ENCODE data around the gene DGKD.
"Not testable (repeated sequence)": the region's sequence is repeated elsewhere in the genome, so short reads cannot be mapped to it uniquely, and the experiment has no call there.

DGKD gene

GRCh38 chr2:233387667-233388528 lies 33.6 kb downstream of the DGKD start:
- Histone ChIP-seq H3K9ac (ENCODE audit: low read length) (no peak overlapping the region), H3K9me2 (replicated peaks; ENCODE audit: insufficient read depth, low read length) (no peaks in the 10 kb centered on the region), H3K9me3 (replicated peaks; ENCODE audit: insufficient read depth, low read length) (no peaks in the 10 kb centered on the region), H3K4me2 (ENCODE audit: low read depth, low read length) (no peak overlapping the region), H3K79me2 (ENCODE audit: low read length) (peaks cover 50% of the 10 kb centered on the region), H3F3A (ENCODE audit: insufficient read depth, low read length) (peaks cover 15% of the 10 kb centered on the region; the same call in 1 of the 2 replicates), H2AFZ (ENCODE audit: low read length) (no peak overlapping the region), H3K4me1 (ENCODE audit: low read length) (peaks cover 31% of the 10 kb centered on the region), H3K27me3 (replicated peaks; ENCODE audit: insufficient read depth, low read length) (no peaks in the 10 kb centered on the region), H4K20me1 (ENCODE audit: insufficient read depth, low read length) (no peaks in the 10 kb centered on the region), H3K4me3 (ENCODE audit: low read length) (no peak overlapping the region), H3K27ac (ENCODE audit: low read length) (no peak overlapping the region), H3K36me3 (replicated peaks; ENCODE audit: insufficient read depth, low read length) (no peaks in the 10 kb centered on the region)
- DNase-seq: no peak
- TF ChIP-seq CTCF (IDR thresholded peaks at IDR 0.05; ENCODE audit: low read length): no peak
- no peak for TF ChIP-seq EZH2 (optimal IDR thresholded peaks at IDR 0.05; ENCODE audit: low read depth, low read length)
- TF ChIP-seq EZH2phosphoT487 (IDR thresholded peaks at IDR 0.05; ENCODE audit: low read length): no peak

GRCh38 chr2:233389601-233390125 lies 35.4 kb downstream of the DGKD start:
- DNase-seq: no peak
- Histone ChIP-seq H3K27me3 (replicated peaks; ENCODE audit: insufficient read depth, low read length) (no peaks in the 10 kb centered on the region), H3K4me1 (ENCODE audit: low read length) (peaks cover 23% of the 10 kb centered on the region), H3K9me2 (replicated peaks; ENCODE audit: insufficient read depth, low read length) (no peaks in the 10 kb centered on the region), H3K9me3 (replicated peaks; ENCODE audit: insufficient read depth, low read length) (no peaks in the 10 kb centered on the region), H3K36me3 (replicated peaks; ENCODE audit: insufficient read depth, low read length) (no peaks in the 10 kb centered on the region), H2AFZ (ENCODE audit: low read length) (no peak overlapping the region), H3K4me2 (ENCODE audit: low read depth, low read length) (no peak overlapping the region), H3K9ac (ENCODE audit: low read length) (no peak overlapping the region), H3K79me2 (ENCODE audit: low read length) (peaks cover 32% of the 10 kb centered on the region), H3K4me3 (ENCODE audit: low read length) (no peak overlapping the region), H3F3A (ENCODE audit: insufficient read depth, low read length) (peaks cover 14% of the 10 kb centered on the region; the same call in 1 of the 2 replicates), H4K20me1 (ENCODE audit: insufficient read depth, low read length) (no peaks in the 10 kb centered on the region), H3K27ac (ENCODE audit: low read length) (no peak overlapping the region)
- TF ChIP-seq EZH2 (optimal IDR thresholded peaks at IDR 0.05; ENCODE audit: low read depth, low read length) (no peak), EZH2phosphoT487 (IDR thresholded peaks at IDR 0.05; ENCODE audit: low read length) (no peak), CTCF (IDR thresholded peaks at IDR 0.05; ENCODE audit: low read length) (no peak)

- Histone ChIP-seq H4K20me1 (ENCODE audit: insufficient read depth, low read length) (no peaks in the 10 kb centered on the region), H3K9me3 (replicated peaks; ENCODE audit: insufficient read depth, low read length) (no peaks in the 10 kb centered on the region), H3K36me3 (replicated peaks; ENCODE audit: insufficient read depth, low read length) (no peaks in the 10 kb centered on the region)
Measured at GRCh38 chr2:233395687-233396086, 41.4 kb downstream of the DGKD start.

GRCh38 chr2:233396726-233397665 lies 42.7 kb downstream of the DGKD start:
- not testable (repeated sequence) for H3K9ac ChIP-seq (ENCODE audit: low read length); H3K4me3 ChIP-seq (ENCODE audit: low read length); H3K27ac ChIP-seq (ENCODE audit: low read length); H4K20me1 ChIP-seq (ENCODE audit: insufficient read depth, low read length); H3K9me2 ChIP-seq (replicated peaks; ENCODE audit: insufficient read depth, low read length); H3K4me2 ChIP-seq (ENCODE audit: low read depth, low read length); DNase-seq; H3K27me3 ChIP-seq (replicated peaks; ENCODE audit: insufficient read depth, low read length); H3K79me2 ChIP-seq (ENCODE audit: low read length); H3F3A ChIP-seq (ENCODE audit: insufficient read depth, low read length); H3K36me3 ChIP-seq (replicated peaks; ENCODE audit: insufficient read depth, low read length); H3K9me3 ChIP-seq (replicated peaks; ENCODE audit: insufficient read depth, low read length); H3K4me1 ChIP-seq (ENCODE audit: low read length); H2AFZ ChIP-seq (ENCODE audit: low read length)

More at GRCh38 chr2:233395687-233396086, 41.4 kb downstream of the DGKD start:
- Histone ChIP-seq H3F3A (ENCODE audit: insufficient read depth, low read length) (no peaks in the 10 kb centered on the region), H3K27me3 (replicated peaks; ENCODE audit: insufficient read depth, low read length) (no peaks in the 10 kb centered on the region), H3K4me3 (ENCODE audit: low read length) (no peak overlapping the region), H3K9me2 (replicated peaks; ENCODE audit: insufficient read depth, low read length) (no peaks in the 10 kb centered on the region), H2AFZ (ENCODE audit: low read length) (no peak overlapping the region), H3K79me2 (ENCODE audit: low read length) (no peaks in the 10 kb centered on the region), H3K4me1 (ENCODE audit: low read length) (no peaks in the 10 kb centered on the region), H3K4me2 (ENCODE audit: low read depth, low read length) (no peak overlapping the region), H3K27ac (ENCODE audit: low read length) (no peak overlapping the region), H3K9ac (ENCODE audit: low read length) (no peak overlapping the region)
- DNase-seq: no peak
- TF ChIP-seq EZH2 (optimal IDR thresholded peaks at IDR 0.05; ENCODE audit: low read depth, low read length) (no peak), EZH2phosphoT487 (IDR thresholded peaks at IDR 0.05; ENCODE audit: low read length) (no peak), CTCF (IDR thresholded peaks at IDR 0.05; ENCODE audit: low read length) (no peak)

Data from MM.1S (cell line).